Limb (tissue), 2 donors: ENCODE data around the gene FFAR2.

ENCODE experiments used
- DNase-seq, 2 donors: peaks; one replicate each; pipeline ENCODE4 v3.0.0-alpha.2; 2016; ENCODE audit errors: extremely low spot score in 2 of 2

Gene FFAR2

GRCh38 chr19:35486268-35486708 is 38.2 kb downstream of the FFAR2 start:
- no peak for DNase-seq

- no peak for DNase-seq
These were observed 39.7 kb downstream of the FFAR2 start for GRCh38 chr19:35487656-35488182.

- DNase-seq = no peak
These were observed 40.6 kb downstream of the FFAR2 start for GRCh38 chr19:35488677-35489076.

- no peak for DNase-seq
These were observed 42.3 kb downstream of the FFAR2 start, which contains the start of gene KRTDAP for GRCh38 chr19:35490364-35490763. KRTDAP (minus strand) TSS chr19:35490464; CDS start chr19:35490442, 22 bp downstream.

GRCh38 chr19:35491836-35492360 is 43.8 kb downstream of the FFAR2 start:
- DNase-seq = no peak

GRCh38 chr19:35493971-35494370 is 45.9 kb downstream of the FFAR2 start:
- DNase-seq = no peak

GRCh38 chr19:35495107-35496064 is 47.3 kb downstream of the FFAR2 start:
- peak; percentile 45 to 66 for DNase-seq

GRCh38 chr19:35497406-35497805 is 49.3 kb downstream of the FFAR2 start:
- DNase-seq = no peak

GRCh38 chr19:35498220-35498619 is 50.2 kb downstream of the FFAR2 start:
- no peak for DNase-seq

GRCh38 chr19:35498984-35499527 is 51.0 kb downstream of the FFAR2 start:
- DNase-seq = no peak

GRCh38 chr19:35500611-35501010 is 52.6 kb downstream of the FFAR2 start:
- no peak for DNase-seq
